Liver (tissue), 9 donors: Measurements from ENCODE around the gene ZNF296. TPM values are rescaled to one million over a fixed set of nuclear protein-coding genes. Genes with fewer than 3 reads are reported as not detected.

Experiments
- DNase-seq: peaks from one replicate; pipeline ENCODE4 v3.0.0-alpha.2; 2017; ENCODE audit warnings: low spot score
- H3K27ac ChIP-seq, 2 donors: one replicate each; pipeline ENCODE4 v1.7.0; 2013; ENCODE audit warnings: inconsistent platforms in 2 of 2, low read length in 2 of 2, control low read depth in 1 of 2, low read depth in 1 of 2, mild to moderate bottlenecking in 1 of 2
- H3K27me3 ChIP-seq, 4 donors: one replicate each; pipeline versions ENCODE4 v1.6.1 to v1.7.0; 2013; ENCODE audit warnings: low read length in 3 of 4, inconsistent platforms in 1 of 4, mild to moderate bottlenecking in 1 of 4, moderate library complexity in 1 of 4; ENCODE audit not compliant: control insufficient read depth in 4 of 4, insufficient read depth in 4 of 4
- H3K36me3 ChIP-seq, 4 donors: one replicate each; pipeline versions ENCODE4 v1.6.1 to v1.7.0; 2013; ENCODE audit warnings: low read length in 3 of 4, mild to moderate bottlenecking in 3 of 4, low read depth in 1 of 4, moderate library complexity in 1 of 4; ENCODE audit not compliant: control insufficient read depth in 4 of 4, insufficient read depth in 3 of 4
- H3K4me1 ChIP-seq, 4 donors: one replicate each; pipeline versions ENCODE4 v1.6.1 to v1.7.0; 2013; ENCODE audit warnings: low read length in 3 of 4, mild to moderate bottlenecking in 3 of 4, moderate library complexity in 1 of 4; ENCODE audit not compliant: control insufficient read depth in 4 of 4, insufficient read depth in 4 of 4
- H3K4me3 ChIP-seq, 3 donors: one replicate each; pipeline versions ENCODE4 v1.6.1 to v1.7.0; 2013; ENCODE audit warnings: low read length in 3 of 3, control low read depth in 1 of 3, low read depth in 1 of 3, mild to moderate bottlenecking in 1 of 3
- H3K9ac ChIP-seq, 2 donors: one replicate each; pipeline ENCODE4 v1.7.0; 2013; ENCODE audit warnings: low read length in 2 of 2, mild to moderate bottlenecking in 2 of 2, moderate library complexity in 2 of 2, control low read depth in 1 of 2, low read depth in 1 of 2
- H3K9me3 ChIP-seq, 4 donors: one replicate each; pipeline versions ENCODE4 v1.6.1 to v1.7.0; 2013; ENCODE audit warnings: low read length in 3 of 4; ENCODE audit not compliant: control insufficient read depth in 4 of 4
- CTCF ChIP-seq: fragments of 150-350 bp; IDR thresholded peaks from 2 replicates; pipeline ENCODE4 v1.5.1; 2017; ENCODE audit warnings: improper control_type of control experiment, low read depth, low read length; ENCODE audit not compliant: missing input control
- FOXA1 ChIP-seq: IDR thresholded peaks from 2 replicates; pipeline ENCODE4 v1.6.1; 2016; ENCODE audit warnings: antibody characterized with exemption
- FOXA2 ChIP-seq: IDR thresholded peaks from 2 replicates; pipeline ENCODE4 v1.6.1; 2016; ENCODE audit warnings: antibody characterized with exemption
- GABPA ChIP-seq, 2 donors: IDR thresholded peaks in 1 of 2; conservative IDR thresholded peaks in 1 of 2; 2 replicates each; pipeline ENCODE4 v1.6.1; 2016; ENCODE audit warnings: antibody characterized with exemption in 2 of 2, mild to moderate bottlenecking in 1 of 2, moderate library complexity in 1 of 2
- HNF4A ChIP-seq, 2 donors: conservative IDR thresholded peaks; 2 replicates each; pipeline ENCODE4 v1.6.1; 2016; ENCODE audit warnings: antibody characterized with exemption in 2 of 2, mild to moderate bottlenecking in 2 of 2
- MAX ChIP-seq: IDR thresholded peaks from 2 replicates; pipeline ENCODE4 v1.6.1; 2016; ENCODE audit warnings: antibody characterized with exemption
- NR2F2 ChIP-seq: IDR thresholded peaks from 2 replicates; pipeline ENCODE4 v1.6.1; 2016; ENCODE audit warnings: antibody characterized with exemption
- RAD21 ChIP-seq, 2 donors: IDR thresholded peaks; 2 replicates each; pipeline ENCODE4 v1.6.1; 2016; ENCODE audit warnings: antibody characterized with exemption in 2 of 2, mild to moderate bottlenecking in 2 of 2
- REST ChIP-seq: IDR thresholded peaks from 2 replicates; pipeline ENCODE4 v1.6.1; 2016; ENCODE audit warnings: antibody characterized with exemption, mild to moderate bottlenecking
- TAF1 ChIP-seq: conservative IDR thresholded peaks from 2 replicates; pipeline ENCODE4 v1.6.1; 2016; ENCODE audit warnings: antibody characterized with exemption, mild to moderate bottlenecking
- YY1 ChIP-seq: IDR thresholded peaks from 2 replicates; pipeline ENCODE4 v1.6.1; 2016; ENCODE audit warnings: antibody characterized with exemption, mild to moderate bottlenecking
- ZBTB33 ChIP-seq: IDR thresholded peaks from 2 replicates; pipeline ENCODE4 v1.6.1; 2016; ENCODE audit warnings: antibody characterized with exemption
- WGBS: extraction: QIAGEN DNeasy Blood & Tissue Kit; methylation state at CpG from one replicate; pipeline ENCODE4 v1.1.7; 2013; 5-methylcytosine and 5-hydroxymethylcytosine counted together
- polyA plus RNA-seq, 2 donors: library from polyadenylated mRNA; stranded (reverse) in 1 of 2; unstranded in 1 of 2; fragments of 200-250 nt in 1 of 2; fragments of >200 nt in 1 of 2; fragmentation: Nextera tagmentation in 1 of 2; extraction: Ambion mirVana in 1 of 2; gene quantifications; one replicate each; pipeline versions ENCODE4 v1.2.1 to v1.2.3, GENCODE V29; 2013 to 2015
- total RNA-seq, 2 donors: library from RNA; depleted of rRNA; stranded (reverse); fragments of >200 nt; gene quantifications; one replicate each; pipeline ENCODE4 v1.2.3, GENCODE V29; 2014
- donor health status: healthy.
- donor health status: healthy.
- donor health status: healthy.
- donor health status: healthy.
- donor health status: healthy.

ZNF296 gene
- total and polyA plus RNA-seq, 4 donors = 0.16 to 0.42 (median 0.17) TPM; not detected in 1

GRCh38 chr19:45070861-45071544, 5.3 kb downstream of the ZNF296 start (continued):
- TF ChIP-seq CTCF = no peak
- TF ChIP-seq NR2F2 = no peak

GRCh38 chr19:45070214-45070613, 6.1 kb downstream of the ZNF296 start:
- H3K4me1 ChIP-seq = no peaks in the 10 kb centered on the region
- H3K4me3 ChIP-seq = no peak overlapping the region
- no peaks in the 10 kb centered on the region for H3K9me3 ChIP-seq
- peaks cover 22 to 43% (median 32%) of the 10 kb centered on the region in 4 donors for H3K36me3 ChIP-seq
- TF ChIP-seq CTCF = no peak
- TF ChIP-seq TAF1 = no peak
- TF ChIP-seq ZBTB33 = no peak
- TF ChIP-seq HNF4A (conservative IDR thresholded peaks at IDR 0.05) = no peak
- TF ChIP-seq RAD21 (IDR thresholded peaks at IDR 0.05) = no peak
- TF ChIP-seq YY1 = no peak
- TF ChIP-seq FOXA1 = no peak
- TF ChIP-seq MAX = no peak
- no peak for TF ChIP-seq FOXA2
- TF ChIP-seq REST = no peak
- TF ChIP-seq GABPA (IDR thresholded peaks at IDR 0.05 in 1 of 2, conservative IDR thresholded peaks at IDR 0.05 in 1 of 2) = no peak
- WGBS = 86% methylated on average over 6 of the region's 6 CpGs
- H3K9ac ChIP-seq = no peak overlapping the region
- H3K27me3 ChIP-seq = no peaks in the 10 kb centered on the region
- DNase-seq = no peak
- no peak overlapping the region for H3K27ac ChIP-seq
